GM21423 (cell line): ENCODE measurements around the gene RALGAPA1.

ENCODE experiments used
- ATAC-seq: cut with Tn5 transposase; IDR thresholded peaks from one replicate; pipeline ENCODE4 v1.9.1; 2021; ENCODE audit warnings: mild to moderate bottlenecking, moderate library complexity; ENCODE audit not compliant: unreplicated experiment

Gene RALGAPA1

DNA sequence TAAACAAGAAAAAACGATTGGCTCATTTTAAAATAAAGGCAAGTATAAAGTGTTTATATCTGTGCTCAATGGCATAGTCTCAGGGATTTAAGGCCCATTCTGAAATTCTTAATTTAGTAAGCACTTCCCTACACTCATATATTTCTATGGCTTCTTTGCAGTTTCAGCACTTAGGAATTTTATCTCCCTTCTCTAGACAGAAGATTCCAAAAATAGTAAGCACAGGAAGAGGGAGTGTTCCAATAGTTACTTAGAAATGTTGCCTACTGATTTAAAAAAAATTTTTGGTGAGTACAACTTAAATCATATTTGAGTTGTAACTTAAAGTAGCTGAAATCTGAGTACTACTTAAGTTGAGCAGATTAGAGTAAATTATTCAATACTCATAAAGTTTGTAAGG lies 255.3 kb downstream of the RALGAPA1 start:
- ATAC-seq: no peak

DNA sequence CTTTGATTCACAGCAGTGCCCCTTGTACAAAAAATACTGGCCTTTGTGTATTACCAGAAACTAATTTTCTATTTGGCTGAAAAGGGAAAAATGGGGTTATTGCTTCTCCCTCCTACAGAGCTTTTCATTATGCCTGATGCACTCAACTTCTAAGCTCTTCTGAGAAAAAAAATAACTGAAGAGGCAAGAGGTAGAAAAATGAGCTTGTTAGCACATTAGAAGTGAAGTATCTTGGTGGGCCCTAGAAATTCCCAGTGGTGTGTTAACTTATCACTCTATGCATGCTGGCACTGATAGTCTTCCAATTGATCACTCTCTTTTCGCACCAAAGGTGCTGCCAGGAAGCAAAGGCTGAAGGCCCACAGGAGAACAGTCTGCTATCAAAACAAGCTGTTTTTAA lies 258.0 kb downstream of the RALGAPA1 start:
- no peak for ATAC-seq

DNA sequence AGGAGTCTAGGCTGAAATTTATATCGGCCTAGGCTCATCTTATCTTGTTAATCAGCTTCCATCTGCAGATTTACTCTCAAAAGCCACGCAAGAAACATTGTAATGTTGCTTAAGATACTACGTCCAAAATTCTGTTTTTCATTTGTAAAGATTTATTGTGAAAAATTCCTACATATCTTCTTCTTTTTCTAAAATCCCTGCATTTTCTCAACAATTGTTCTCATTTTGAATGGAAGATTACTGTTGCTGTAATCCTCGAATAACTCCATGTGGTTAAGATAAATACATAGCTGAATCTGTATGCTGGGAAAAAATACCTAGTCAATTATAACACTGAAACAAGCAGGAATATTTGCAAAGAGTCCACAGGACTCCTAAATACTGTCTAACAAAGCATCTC lies 259.5 kb downstream of the RALGAPA1 start:
- ATAC-seq: no peak

DNA sequence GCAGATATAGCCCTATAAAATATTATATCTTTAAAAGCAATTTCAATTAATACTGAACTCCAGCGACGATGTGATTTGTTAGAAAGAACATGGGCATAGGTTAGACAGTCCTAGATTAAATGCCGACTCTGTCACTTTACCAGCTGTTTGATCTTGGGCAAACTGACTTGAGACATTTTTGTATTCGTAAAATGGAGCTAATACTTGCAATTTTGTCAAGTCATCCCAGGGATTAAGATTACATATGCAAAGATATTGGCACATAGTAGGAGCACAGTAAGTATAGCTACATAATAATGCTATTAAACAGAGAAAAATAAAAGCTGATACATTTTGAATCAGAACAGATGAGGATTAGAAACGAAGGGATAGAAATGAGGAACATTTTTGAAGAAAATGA lies 266.1 kb downstream of the RALGAPA1 start:
- ATAC-seq: no peak

DNA sequence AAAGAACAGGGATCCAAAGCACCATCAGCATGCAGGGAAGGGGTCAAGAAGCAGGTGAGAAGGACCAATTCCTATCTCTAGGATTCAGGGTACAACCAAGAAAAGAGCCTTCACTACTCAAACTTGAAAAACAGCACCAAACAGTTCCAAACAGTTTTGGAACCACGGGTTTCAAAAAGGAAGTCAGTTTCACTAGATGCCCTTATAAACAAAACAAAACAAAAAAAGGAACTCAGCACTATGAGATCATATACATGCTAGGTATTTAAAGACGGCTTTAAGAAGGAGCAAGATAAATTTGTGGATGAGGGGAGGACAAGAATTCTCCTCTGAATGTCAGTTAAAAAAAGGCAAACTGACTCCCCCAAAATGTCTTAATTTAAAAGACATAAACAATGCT lies 269.1 kb downstream of the RALGAPA1 start:
- no peak for ATAC-seq

DNA sequence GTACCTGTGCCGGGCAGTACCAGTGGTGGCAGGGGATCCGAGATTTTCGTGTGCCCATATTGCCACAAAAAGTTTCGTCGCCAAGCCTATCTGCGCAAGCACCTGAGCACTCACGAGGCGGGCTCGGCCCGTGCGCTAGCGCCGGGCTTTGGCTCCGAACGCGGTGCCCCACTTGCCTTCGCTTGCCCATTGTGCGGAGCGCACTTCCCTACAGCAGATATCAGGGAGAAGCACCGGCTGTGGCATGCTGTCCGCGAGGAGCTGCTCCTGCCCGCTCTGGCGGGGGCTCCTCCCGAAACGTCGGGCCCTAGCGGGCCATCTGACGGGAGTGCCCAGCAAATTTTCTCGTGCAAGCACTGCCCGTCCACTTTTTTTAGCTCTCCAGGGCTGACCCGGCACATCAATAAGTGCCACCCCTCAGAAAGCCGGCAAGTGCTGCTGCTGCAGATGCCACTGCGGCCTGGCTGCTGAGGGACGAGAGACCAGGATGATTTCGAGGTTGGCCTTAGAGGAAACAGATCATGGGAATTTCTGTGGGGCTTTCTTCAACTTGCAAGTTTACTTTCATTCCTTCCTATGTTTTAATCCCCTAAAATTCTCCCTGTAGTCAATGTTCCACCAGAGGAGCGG lies 273.5 kb downstream of the RALGAPA1 start:
- no peak for ATAC-seq

DNA sequence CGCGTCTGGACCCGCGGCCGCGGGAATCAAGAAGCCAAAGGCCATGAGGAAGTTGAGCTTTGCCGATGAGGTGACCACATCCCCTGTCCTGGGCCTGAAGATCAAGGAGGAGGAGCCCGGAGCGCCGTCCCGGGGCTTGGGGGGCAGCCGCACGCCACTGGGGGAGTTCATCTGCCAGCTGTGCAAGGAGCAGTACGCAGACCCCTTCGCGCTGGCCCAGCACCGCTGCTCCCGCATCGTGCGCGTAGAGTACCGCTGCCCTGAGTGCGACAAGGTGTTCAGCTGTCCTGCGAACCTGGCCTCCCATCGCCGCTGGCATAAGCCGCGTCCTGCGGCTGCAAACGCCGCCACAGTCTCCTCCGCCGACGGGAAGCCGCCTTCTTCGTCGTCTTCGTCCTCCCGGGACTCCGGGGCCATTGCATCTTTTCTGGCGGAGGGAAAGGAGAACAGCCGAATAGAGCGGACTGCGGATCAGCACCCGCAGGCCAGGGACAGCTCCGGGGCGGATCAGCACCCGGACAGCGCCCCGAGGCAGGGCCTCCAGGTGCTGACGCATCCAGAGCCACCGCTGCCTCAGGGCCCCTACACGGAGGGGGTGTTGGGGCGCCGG lies 274.1 kb downstream of the RALGAPA1 start:
- peak; percentile 72 for ATAC-seq

DNA sequence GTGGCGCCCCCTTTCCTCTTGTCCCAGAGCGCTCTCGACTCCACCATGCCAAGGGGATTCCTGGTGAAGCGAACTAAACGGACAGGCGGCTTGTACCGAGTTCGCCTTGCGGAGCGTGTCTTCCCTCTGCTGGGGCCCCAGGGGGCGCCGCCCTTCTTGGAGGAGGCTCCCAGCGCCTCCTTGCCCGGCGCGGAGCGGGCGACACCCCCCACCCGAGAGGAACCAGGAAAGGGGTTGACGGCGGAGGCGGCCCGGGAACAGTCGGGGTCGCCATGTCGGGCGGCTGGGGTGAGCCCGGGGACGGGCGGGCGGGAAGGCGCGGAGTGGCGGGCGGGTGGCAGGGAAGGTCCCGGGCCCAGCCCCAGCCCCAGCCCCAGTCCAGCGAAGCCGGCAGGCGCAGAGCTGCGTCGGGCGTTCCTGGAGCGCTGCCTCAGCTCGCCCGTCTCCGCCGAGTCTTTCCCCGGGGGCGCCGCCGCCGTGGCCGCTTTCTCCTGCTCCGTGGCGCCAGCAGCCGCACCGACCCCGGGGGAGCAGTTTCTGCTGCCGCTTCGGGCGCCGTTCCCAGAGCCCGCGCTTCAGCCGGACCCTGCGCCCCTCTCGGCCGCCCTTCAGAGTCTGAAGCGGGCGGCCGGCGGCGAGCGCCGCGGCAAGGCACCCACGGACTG lies 274.8 kb downstream of the RALGAPA1 start:
- ATAC-seq: no peak

DNA sequence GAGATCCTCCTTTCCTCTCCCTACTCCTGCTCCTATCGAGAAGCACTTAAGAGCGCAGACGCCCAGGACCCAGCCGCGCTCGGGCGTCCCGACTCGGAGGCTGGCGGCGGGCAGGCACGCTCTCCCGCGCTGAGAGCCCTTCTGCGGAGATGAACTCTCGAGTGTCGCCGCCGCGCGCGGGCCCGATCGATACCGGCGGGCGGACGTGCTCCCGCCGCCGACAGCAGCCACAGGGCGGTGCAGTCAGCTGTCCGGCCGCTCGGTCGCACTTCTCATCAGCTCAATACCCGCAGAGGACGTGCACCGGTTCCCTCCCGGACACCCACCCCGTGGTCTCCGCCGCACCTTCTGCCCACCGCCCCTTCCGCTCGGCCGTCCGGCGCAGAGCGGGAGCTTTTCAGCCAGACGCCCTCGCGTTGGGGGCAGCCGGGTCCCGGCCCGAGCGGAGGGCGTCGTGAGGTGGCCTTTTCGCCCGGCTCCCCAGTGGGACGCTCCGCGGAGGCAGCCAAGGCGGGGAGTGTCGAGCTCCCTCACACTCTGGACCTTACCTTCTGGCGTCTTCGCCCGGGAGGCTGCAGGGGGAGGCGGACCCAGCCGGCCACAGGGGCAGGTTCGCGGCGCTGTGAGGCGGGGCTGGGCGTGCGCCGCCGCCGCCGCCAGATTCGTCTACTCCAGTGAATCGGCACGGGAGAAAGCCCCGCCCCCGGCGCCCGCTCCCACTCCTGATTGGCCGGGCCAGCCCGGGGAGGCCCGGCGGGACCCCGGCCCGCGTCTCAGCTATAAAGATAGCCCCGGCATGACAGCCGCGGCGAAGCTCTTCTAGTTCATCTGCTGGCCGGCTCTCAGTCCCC lies 275.5 kb downstream of the RALGAPA1 start, which contains the start of gene INSM2:
Gene INSM2 (plus strand): TSS at position 808 of the 851 bp plus-strand sequence. CDS start 89 bp downstream, outside the sequence.
- peak; percentile 63 for ATAC-seq

DNA sequence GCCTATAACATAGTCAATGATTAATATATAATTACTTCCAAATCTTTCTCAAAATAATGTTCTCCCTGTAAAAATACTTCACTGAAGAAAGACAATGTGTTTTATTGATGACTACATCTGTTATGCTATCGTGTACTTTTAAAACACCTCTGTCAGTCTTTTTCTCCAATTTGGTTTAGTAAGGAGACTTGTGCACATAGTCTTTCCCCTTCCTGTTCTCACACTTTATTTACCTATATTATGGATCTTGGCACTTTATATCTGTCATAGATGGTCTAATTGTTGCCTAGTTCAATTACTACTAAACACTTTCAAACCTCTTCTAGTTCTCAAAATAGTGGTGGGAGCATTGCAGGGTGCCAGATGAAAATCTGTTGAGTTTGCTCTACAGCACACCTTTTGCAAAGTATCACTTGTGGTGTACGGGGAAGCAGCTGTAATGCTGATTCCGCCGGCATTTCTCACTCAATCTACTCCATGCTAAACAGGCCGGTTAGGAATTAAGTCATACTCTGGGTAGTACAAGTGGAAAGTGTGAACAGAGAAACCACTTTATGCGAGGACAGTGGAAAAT lies 276.2 kb downstream of the RALGAPA1 start:
- ATAC-seq: no peak

DNA sequence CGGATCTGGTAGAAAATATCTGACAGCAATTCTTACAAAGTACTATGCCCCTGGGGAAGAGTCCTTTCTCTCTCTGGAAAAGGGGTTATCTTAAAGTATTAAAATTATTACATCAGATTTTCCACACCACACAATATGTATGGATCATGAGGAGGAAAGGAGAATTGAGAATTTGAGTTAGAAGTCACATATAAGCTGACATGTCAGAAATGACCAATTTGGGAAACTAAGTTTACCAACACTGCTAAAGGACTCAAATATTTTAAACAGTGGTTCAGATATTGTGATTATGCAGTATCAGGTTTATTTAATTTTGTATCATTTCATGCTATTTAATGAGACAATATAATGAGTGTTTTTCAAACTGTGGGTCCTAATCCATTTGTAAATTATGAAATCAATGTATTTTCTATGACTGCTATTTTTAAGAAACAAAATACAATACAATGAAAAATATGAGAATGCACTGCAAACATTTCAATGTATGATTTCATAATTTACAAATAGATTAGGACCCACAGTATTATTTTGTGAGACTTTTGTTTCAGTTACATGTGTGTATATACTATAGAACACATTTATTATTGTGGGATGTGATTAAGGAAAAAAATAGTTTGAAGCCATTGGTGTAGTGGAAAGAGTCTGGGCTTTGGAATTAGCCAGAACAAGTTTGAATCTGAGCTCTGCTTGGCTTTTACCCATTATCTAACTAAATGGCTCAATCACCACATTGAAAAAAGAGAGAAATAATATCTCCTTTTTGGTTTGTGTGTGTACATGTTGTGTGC lies 276.9 kb downstream of the RALGAPA1 start:
- no peak for ATAC-seq

DNA sequence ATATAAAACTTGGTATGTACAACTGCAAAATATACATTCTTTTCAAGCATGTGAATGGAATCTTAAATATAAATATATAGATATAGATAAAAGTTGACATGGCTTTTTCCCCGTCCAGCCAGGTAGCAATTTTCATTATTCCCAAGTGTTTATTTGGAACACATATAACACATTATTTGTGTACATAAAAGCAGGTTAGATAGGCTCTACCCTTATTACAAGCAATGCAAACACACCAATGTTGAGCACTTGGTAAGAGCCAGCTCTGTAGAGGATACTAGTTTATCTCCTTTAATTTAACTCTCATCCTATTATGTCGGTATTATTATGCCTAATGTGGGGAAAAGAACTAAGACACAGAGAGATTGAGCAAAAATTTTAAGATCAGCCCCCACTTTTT lies 282.1 kb downstream of the RALGAPA1 start:
- ATAC-seq: no peak

DNA sequence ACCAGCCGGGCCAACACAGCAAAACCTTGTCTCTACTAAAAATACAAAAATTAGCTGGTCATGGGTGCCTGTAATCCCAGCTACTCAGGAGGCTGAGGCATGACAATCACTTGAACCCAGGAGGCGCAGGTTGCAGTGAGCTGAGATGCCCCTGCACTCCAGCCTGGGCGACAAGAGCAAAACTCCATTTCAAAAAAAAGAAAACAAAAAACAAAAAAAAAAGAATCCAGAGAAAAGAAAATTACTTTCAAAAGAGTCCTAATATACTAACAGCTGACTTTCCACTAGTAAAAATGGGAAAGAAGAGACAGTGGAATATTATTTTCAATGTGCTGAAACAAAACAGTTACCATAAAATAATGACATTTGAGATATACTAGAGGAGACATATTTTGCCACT lies 283.4 kb downstream of the RALGAPA1 start:
- no peak for ATAC-seq

DNA sequence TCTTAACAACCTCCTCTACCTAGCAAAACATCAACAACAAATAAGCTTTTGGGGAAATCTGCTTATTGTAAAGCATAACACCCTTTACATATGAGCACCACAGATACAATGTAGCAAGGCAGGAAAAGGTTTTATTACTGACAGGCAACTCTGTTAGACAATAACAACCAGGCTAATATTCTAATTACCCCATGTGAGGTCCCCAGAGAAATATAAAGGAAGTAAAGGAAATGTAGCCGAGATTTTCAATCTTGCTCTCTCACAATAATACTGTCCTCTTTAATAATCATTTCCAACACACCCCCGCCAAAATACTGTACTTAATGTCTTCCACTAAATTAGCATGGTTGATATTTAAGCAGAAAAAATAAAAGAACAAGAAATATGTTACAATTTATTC lies 289.1 kb downstream of the RALGAPA1 start:
- ATAC-seq: no peak

DNA sequence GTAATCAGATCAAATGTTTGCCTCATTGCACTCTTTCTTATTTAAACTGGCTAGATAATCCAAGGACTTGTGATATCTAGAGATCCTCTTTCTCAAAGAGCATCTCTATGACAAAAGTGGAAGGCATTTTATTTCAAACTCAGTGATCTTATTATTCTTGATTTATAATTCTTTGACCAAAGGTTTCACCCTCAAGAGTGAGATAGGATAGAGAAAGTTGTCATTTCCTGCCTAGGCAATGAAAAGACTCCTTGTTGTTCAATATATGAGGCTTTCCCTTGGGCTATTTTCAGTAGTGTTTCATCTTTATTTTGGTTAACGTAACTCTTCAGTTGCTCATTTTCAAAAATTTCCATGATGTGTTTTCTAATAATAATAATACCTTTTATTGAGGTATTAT lies 293.2 kb downstream of the RALGAPA1 start:
- no peak for ATAC-seq

DNA sequence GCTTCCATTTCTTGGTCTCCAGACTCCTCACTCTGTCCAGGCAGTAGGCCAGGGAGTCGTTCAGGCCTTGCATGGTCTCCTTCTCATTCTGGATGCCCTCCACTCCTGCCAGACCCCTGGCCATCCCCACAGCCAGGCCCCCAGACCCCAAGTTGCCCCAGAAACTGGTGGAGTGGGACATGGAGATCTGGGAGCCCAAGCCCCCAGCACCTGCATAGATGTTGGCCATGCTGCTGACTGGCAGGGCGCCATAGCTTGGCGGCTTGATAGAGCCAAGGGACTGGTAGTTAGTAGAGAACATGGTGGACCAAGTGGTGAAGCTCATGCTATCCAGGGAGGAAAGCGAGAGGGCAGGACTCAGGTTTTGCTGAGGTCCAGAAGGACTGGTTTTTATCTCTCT lies 296.3 kb downstream of the RALGAPA1 start:
- no peak for ATAC-seq

DNA sequence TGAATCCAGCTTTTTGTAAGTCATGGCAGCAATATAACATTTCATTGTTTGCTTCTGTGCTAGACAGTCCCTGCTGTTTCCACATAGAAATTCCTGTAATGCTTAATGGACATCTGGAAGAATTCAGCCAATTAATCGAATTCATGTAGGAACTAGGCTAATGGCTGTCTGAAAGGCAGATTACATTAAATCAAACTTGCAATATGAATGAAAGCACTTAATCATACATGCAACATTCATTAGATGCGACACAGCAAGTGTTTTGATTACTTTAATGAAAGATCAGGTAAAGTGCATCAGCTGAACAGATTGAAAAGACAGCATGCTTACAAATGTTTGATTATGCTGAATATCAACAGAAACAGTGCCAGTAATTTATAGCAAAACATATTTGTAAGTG lies 299.2 kb downstream of the RALGAPA1 start:
- ATAC-seq: no peak

DNA sequence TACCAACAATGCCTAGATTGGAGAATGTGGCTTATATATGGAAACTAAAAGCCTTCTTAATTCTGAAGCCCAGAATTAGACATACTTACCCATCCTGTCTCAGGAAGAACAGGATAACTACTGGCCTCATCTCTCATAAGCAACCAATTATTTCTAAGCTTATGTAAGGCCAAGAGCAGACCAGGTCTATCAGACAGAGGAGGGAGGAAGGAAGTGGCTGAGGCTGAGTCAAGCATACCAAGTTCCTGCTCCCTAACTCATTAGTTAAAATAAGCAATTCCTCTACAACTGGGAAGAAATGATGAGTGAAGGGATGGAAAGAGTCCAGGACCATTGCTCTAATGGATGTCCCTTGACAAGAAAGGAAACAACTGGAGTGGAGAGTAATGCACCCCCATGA lies 302.2 kb downstream of the RALGAPA1 start:
- ATAC-seq: no peak

DNA sequence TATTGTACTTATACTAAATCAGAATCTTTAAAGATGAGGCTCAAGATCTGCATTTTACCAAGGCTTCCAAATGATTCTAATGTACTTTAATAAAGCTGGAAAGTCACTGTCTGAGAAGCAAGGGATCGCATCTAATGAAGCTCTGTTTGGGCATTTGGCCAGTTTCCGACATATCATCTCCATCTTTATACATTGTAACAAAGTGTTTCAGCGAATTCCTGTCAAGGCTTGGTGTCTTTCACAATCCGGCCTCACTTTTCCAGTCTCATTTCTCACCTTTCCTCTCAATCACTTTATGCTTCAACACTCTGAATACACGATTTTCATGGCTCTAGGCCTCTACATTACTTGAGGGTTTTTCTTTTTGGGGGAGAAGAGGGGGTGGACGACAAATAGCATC lies 302.6 kb downstream of the RALGAPA1 start:
- no peak for ATAC-seq

DNA sequence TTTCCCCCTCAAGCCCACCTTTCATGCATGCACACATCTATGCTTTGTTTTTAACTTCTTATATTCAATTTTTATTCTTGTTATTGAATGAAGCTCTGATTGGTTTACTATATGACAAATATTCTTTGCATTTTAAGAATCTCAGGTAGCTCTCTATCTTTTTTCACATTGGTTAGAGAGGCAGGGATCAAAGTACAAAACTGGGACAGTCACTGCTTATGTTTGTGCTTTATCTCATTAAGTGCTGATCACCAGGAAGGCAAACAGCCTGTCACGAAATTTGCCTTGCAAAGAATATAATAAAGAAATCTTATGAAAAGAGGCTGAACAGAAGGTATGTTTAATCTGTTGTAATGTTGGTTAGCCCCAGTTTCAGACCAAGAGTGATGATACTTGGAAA lies 304.8 kb downstream of the RALGAPA1 start:
- ATAC-seq: no peak
